Fibroblast of skin of abdomen (primary cell): ENCODE measurements around the gene TMEM150A.
"Not testable (repeated sequence)": the region's sequence is repeated elsewhere in the genome, so short reads cannot be mapped to it uniquely, and the experiment has no call there.

Experiments used
- DNase-seq: peaks from one replicate; pipeline ENCODE4 v3.0.0-alpha.2; 2013

TMEM150A gene

GRCh38 chr2:85593023-85593422, 9.5 kb downstream of the TMEM150A start:
- no peak for DNase-seq

GRCh38 chr2:85592299-85592698, 10.2 kb downstream of the TMEM150A start:
- DNase-seq = not testable (repeated sequence)

GRCh38 chr2:85591563-85591962, 10.9 kb downstream of the TMEM150A start:
- DNase-seq = no peak

GRCh38 chr2:85590950-85591349, 11.5 kb downstream of the TMEM150A start:
- no peak for DNase-seq

GRCh38 chr2:85589982-85590791, 12.3 kb downstream of the TMEM150A start:
- peak; percentile 93 for DNase-seq

- no peak for DNase-seq
Observed at GRCh38 chr2:85589181-85589580, 13.3 kb downstream of the TMEM150A start.

GRCh38 chr2:85588645-85589044, 13.9 kb downstream of the TMEM150A start:
- no peak for DNase-seq

GRCh38 chr2:85588236-85588635, 14.3 kb downstream of the TMEM150A start:
- DNase-seq = no peak

GRCh38 chr2:85585781-85586105, 16.8 kb downstream of the TMEM150A start:
- peak; percentile 76 for DNase-seq

GRCh38 chr2:85584857-85585780, 17.4 kb downstream of the TMEM150A start:
- DNase-seq = peak; percentile 57

- peak; percentile 12 for DNase-seq
Observed at GRCh38 chr2:85584354-85584856, 18.1 kb downstream of the TMEM150A start, which contains the start of gene VAMP5. VAMP5 (plus strand) TSS chr2:85584431; CDS start chr2:85584491, 60 bp downstream.

GRCh38 chr2:85583667-85584353, 18.7 kb downstream of the TMEM150A start:
- no peak for DNase-seq

GRCh38 chr2:85582492-85582891, 20.0 kb downstream of the TMEM150A start:
- no peak for DNase-seq

GRCh38 chr2:85580206-85580605, 22.3 kb downstream of the TMEM150A start:
- DNase-seq = no peak

- no peak for DNase-seq
Observed at GRCh38 chr2:85579266-85579935, 23.1 kb downstream of the TMEM150A start.

GRCh38 chr2:85578243-85579180, 24.0 kb downstream of the TMEM150A start:
- no peak for DNase-seq

- DNase-seq = no peak
Observed at GRCh38 chr2:85577386-85578242, 24.9 kb downstream of the TMEM150A start, which contains the start of gene VAMP8. VAMP8 (plus strand) TSS chr2:85577586; CDS start chr2:85577647, 61 bp downstream.

- DNase-seq = no peak
Observed at GRCh38 chr2:85577063-85577385, 25.5 kb downstream of the TMEM150A start.

GRCh38 chr2:85575739-85576138, 26.8 kb downstream of the TMEM150A start:
- no peak for DNase-seq

GRCh38 chr2:85566265-85566664, 36.2 kb downstream of the TMEM150A start:
- DNase-seq = no peak
